Heart left ventricle (tissue), 16 donors: ENCODE data around the gene SEC24A. TPM values are rescaled to one million over a fixed set of nuclear protein-coding genes. Genes with fewer than 3 reads are reported as not detected.
"Not testable (repeated sequence)": the region's sequence is repeated elsewhere in the genome, so short reads cannot be mapped to it uniquely, and the experiment has no call there.

ENCODE experiments used
- ATAC-seq, 4 donors: fragments of 200-7000 bp; cut with Tn5 transposase; one replicate each; pipeline ENCODE4 v1.9.1; 2020 to 2022; ENCODE audit warnings: moderate library complexity in 4 of 4, mild to moderate bottlenecking in 3 of 4, moderate number of reproducible peaks in 1 of 4
- DNase-seq, 5 donors: peaks; one replicate each; pipeline ENCODE4 v3.0.0-alpha.2; 2020
- H3K27ac ChIP-seq, 12 donors: fragments of 200-600 bp; sonication (generic) in 4 of 12; one replicate each; pipeline versions ENCODE4 v1.5.0 to v1.8.0; 2016 to 2022; ENCODE audit warnings: mild to moderate bottlenecking in 2 of 12
- H3K27me3 ChIP-seq, 9 donors: fragments of 200-600 bp; sonication (generic) in 2 of 9; one replicate each; pipeline versions ENCODE4 v1.5.1 to v1.8.0; 2016 to 2022; ENCODE audit warnings: mild to moderate bottlenecking in 3 of 9
- H3K36me3 ChIP-seq, 9 donors: fragments of 200-600 bp; sonication (generic) in 2 of 9; one replicate each; pipeline versions ENCODE4 v1.5.0 to v1.8.0; 2018 to 2022; ENCODE audit warnings: mild to moderate bottlenecking in 2 of 9
- H3K4me1 ChIP-seq, 12 donors: fragments of 200-600 bp; sonication (generic) in 4 of 12; one replicate each; pipeline versions ENCODE4 v1.5.0 to v1.8.0; 2016 to 2022; ENCODE audit warnings: mild to moderate bottlenecking in 3 of 12
- H3K4me3 ChIP-seq, 12 donors: fragments of 200-600 bp; sonication (generic) in 4 of 12; one replicate each; pipeline versions ENCODE4 v1.5.0 to v1.8.0; 2017 to 2022; ENCODE audit warnings: mild to moderate bottlenecking in 9 of 12, moderate library complexity in 4 of 12
- H3K9me3 ChIP-seq, 12 donors: fragments of 200-600 bp; sonication (generic) in 4 of 12; one replicate each; pipeline versions ENCODE4 v1.5.0 to v1.8.0; 2016 to 2022; ENCODE audit warnings: mild to moderate bottlenecking in 1 of 12
- CTCF ChIP-seq, 12 donors: fragments of 200-600 bp; sonication (generic) in 4 of 12; IDR thresholded peaks; one replicate each; pipeline versions ENCODE4 v1.5.0 to v1.8.0; 2018 to 2022; ENCODE audit warnings: antibody characterized with exemption in 12 of 12, mild to moderate bottlenecking in 5 of 12
- POLR2A ChIP-seq, 2 donors: fragments of 450-650 bp; IDR thresholded peaks; one replicate each; pipeline ENCODE4 v1.6.1; 2017; ENCODE audit warnings: antibody characterized with exemption in 2 of 2, mild to moderate bottlenecking in 2 of 2, moderate library complexity in 2 of 2
- WGBS, 4 donors: extraction: QIAGEN DNeasy Blood & Tissue Kit in 2 of 4; methylation state at CpG; one replicate each; pipeline versions ENCODE4 v1.1.5 to v1.1.7; 2013 to 2018; 5-methylcytosine and 5-hydroxymethylcytosine counted together
- intact Hi-C, 10 donors: fragments of 100-400 bp; cut with DNase I; formaldehyde crosslinking; loops; one replicate each; pipeline versions ENCODE4 v1.11.1 to v1.14.2; 2022
- polyA plus RNA-seq, 2 donors: library from polyadenylated mRNA; stranded (reverse); fragments of 200-250 nt; gene quantifications; one replicate each; pipeline ENCODE4 v1.2.3, GENCODE V29; 2013
- total RNA-seq, 9 donors: library from RNA; depleted of rRNA in 2 of 9; stranded (reverse); fragments of >200 nt in 2 of 9; fragmentation: NEBNext Ultra II Directional in 3 of 9; extraction: Animal tissue kit (Norgen Biotek cat#: 25700) in 3 of 9; gene quantifications; one replicate each; pipeline versions ENCODE4 v1.1.0 to v1.2.4, GENCODE V29; 2016 to 2023
- donor health status: ischemic (EF 13 %, LVEDD 7.1; RV severe dilation, severe dysfunction).
- donor health status: healthy with polysubstance abuse.
- donor health status: DM: no; HTN: yes; CAD: no.
- donor health status: DM: no; HTN: no; CAD: no.
- donor health status: ischemic (EF 25% LVEDD 6.9; RV normal size, moderate dysfunction).
- donor health status: ischemic (EF 25% LVEDD 5.7; RV mildly dilated, moderate dysfunction).
- donor health status: healthy.
- donor health status: DM: yes; HTN: yes; CAD: no.
- donor health status: ischemic (EF 35%, LVEDD 5.7; RV mildly dilated, moderate dysfunction).
- donor health status: nonischemic (EF 11% LVEDD 7.7; RV severe dilation, severe dysfunction).
- donor health status: DM: yes; HTN: yes; CAD: no.
- donor health status: PGD.
- donor health status: ischemic (EF 29% LVEDD 5.4; RV normal size, mild dysfunction).
- donor health status: nonischemic (EF 23%, LVEDD 6.1; RV moderate dilation, normal function).

The SEC24A gene
- total and polyA plus RNA-seq, 11 donors = 2.2 to 15.7 (median 8.6) TPM

DNA sequence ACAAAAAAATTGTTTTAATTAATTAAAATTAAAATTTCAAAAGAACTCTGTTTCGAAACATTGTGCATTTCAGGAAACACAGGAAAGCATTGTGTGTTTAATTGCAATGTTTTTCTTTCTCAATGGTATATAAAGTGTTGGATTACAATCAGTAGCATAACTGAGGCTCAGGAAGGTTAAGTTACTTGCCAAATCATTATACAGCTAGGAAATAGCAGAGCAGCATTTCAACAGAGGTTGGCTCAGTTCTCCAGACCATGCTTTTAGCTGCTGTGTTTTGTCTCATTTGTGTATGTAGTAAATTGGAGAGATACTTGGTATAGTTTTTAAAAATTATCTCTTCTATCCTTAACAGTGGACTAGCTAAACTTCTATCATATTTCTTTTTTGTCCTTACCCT, 59.7 kb downstream of the SEC24A start:
- intact Hi-C loops = loop anchor here in 2 of 10 donors (10.0 kb wide), 1 partner anchor 76 kb away; no protein-coding TSS in a partner anchor
- Histone ChIP-seq H3K27ac (no peak overlapping the region), H3K4me3 (no peak overlapping the region), H3K4me1 (no peaks in the 10 kb centered on the region), H3K27me3 (no peaks in the 10 kb centered on the region), H3K9me3 (no peaks in the 10 kb centered on the region), H3K36me3 (peaks cover 0 to 100% (median 96%) of the 10 kb centered on the region in 9 donors)
- TF ChIP-seq POLR2A (IDR thresholded peaks at IDR 0.05) (no peak), CTCF (IDR thresholded peaks at IDR 0.05) (no peak)
- DNase-seq (no peak), ATAC-seq (no peak)
- WGBS, 4 donors = 91 to 96% (median 94%) methylated on average over 1 of the region's 1 CpG

DNA sequence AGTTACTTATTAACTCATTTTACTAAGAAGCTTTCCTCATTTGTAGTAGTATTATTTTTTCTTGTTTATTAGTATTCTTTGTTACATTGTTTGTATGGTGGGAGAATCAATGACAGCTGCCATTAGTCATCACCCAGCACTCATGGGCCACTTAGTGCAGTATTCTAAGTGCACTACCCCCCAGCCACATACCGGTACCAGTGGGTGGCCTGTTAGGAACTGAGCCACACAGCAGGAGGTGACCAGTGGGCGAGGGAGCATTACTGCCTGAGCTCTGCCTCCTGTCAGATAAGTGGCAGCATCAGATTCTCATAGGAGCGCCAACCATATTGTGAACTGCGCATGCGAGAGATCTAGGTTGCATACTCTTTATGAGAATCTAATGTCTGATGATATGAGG, 65.5 kb downstream of the SEC24A start:
- H3K4me1 ChIP-seq = no peaks in the 10 kb centered on the region
- intact Hi-C loops = no loop called here
- H3K4me3 ChIP-seq = no peak overlapping the region
- H3K9me3 ChIP-seq = no peaks in the 10 kb centered on the region
- DNase-seq = no peak
- no peaks in the 10 kb centered on the region for H3K27me3 ChIP-seq
- ATAC-seq = no peak
- 82 to 93% (median 87%) methylated on average over 5 of the region's 5 CpGs for WGBS, 4 donors
- H3K27ac ChIP-seq = no peak overlapping the region
- H3K36me3 ChIP-seq = peaks cover 2 to 100% (median 96%) of the 10 kb centered on the region in 9 donors
- TF ChIP-seq CTCF (IDR thresholded peaks at IDR 0.05) = no peak

DNA sequence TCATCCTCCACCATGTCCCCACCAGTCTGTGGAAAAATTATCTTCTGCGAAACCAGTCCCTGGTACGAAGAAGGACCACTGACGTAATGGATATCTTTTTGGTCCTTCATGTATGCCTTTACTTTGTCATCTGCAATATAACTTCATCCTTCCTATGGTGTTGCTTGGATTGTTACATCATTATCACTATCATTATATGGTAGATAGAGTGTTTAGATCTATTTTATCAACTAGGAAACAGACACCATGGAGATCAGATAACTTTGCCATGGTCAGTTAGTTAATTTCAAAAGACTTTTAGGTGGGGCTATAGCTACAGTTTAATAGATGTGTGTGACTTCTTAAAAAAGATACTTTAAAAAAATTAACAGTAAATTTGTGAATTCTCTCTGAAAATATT, 66.0 kb downstream of the SEC24A start:
- no peak overlapping the region for H3K4me3 ChIP-seq
- intact Hi-C loops = no loop called here
- no peaks in the 10 kb centered on the region for H3K4me1 ChIP-seq
- no peak for TF ChIP-seq POLR2A (IDR thresholded peaks at IDR 0.05)
- no peak for TF ChIP-seq CTCF (IDR thresholded peaks at IDR 0.05)
- no peak for ATAC-seq
- no peak for DNase-seq
- peaks cover 2 to 100% (median 96%) of the 10 kb centered on the region in 9 donors for H3K36me3 ChIP-seq
- H3K27ac ChIP-seq = no peak overlapping the region
- no peaks in the 10 kb centered on the region for H3K27me3 ChIP-seq
- 94 to 98% (median 96%) methylated on average over 3 of the region's 3 CpGs for WGBS, 4 donors
- H3K9me3 ChIP-seq = no peaks in the 10 kb centered on the region

- H3K9me3 ChIP-seq, ATAC-seq, H3K4me3 ChIP-seq, H3K4me1 ChIP-seq, intact Hi-C loops, H3K27me3 ChIP-seq, DNase-seq, H3K27ac ChIP-seq: not testable (repeated sequence)
- peaks cover 2 to 100% (median 96%) of the 10 kb centered on the region in 9 donors for H3K36me3 ChIP-seq
- 93 to 97% (median 94%) methylated on average over 4 of the region's 4 CpGs for WGBS, 4 donors
These were observed 66.9 kb downstream of the SEC24A start for GRCh38 chr5:134715466-134715865.

- no peak for ATAC-seq
- Histone ChIP-seq H3K4me3 (no peak overlapping the region), H3K27me3 (no peaks in the 10 kb centered on the region), H3K36me3 (peaks cover 0 to 78% (median 60%) of the 10 kb centered on the region in 9 donors), H3K27ac (no peak overlapping the region), H3K9me3 (no peaks in the 10 kb centered on the region), H3K4me1 (no peaks in the 10 kb centered on the region)
- WGBS, 4 donors = 93 to 96% (median 95%) methylated on average over 1 of the region's 1 CpG
- no peak for DNase-seq
- intact Hi-C loops = no loop called here
- TF ChIP-seq POLR2A (IDR thresholded peaks at IDR 0.05) (no peak), CTCF (IDR thresholded peaks at IDR 0.05) (no peak)
These were observed 76.3 kb downstream of the SEC24A start for GRCh38 chr5:134724872-134725271.
